ENCODE data around the gene MIA3. TPM values are rescaled to one million over a fixed set of nuclear protein-coding genes. Genes with fewer than 3 reads are reported as not detected.

MIA3 gene
- total RNA-seq, 1 donor from 2014 or later = 48.5 TPM

- Mint-ChIP-seq H3K4me1 (ENCODE audit: unreplicated experiment) (no peaks in the 10 kb centered on the region), H3K27me3 (ENCODE audit: unreplicated experiment) (peaks cover 4% of the 10 kb centered on the region), H3K27ac (ENCODE audit: unreplicated experiment) (no peak overlapping the region), H3K9me3 (ENCODE audit: unreplicated experiment) (no peaks in the 10 kb centered on the region), H3K4me3 (ENCODE audit: unreplicated experiment) (no peak overlapping the region), H3K36me3 (ENCODE audit: low read depth, unreplicated experiment) (peaks cover 28% of the 10 kb centered on the region)
- no peak for DNase-seq (ENCODE audit: low spot score)
- no peak for TF ChIP-seq CTCF (IDR thresholded peaks at IDR 0.05; ENCODE audit: unreplicated experiment)
Observed at GRCh38 chr1:222629921-222630535, 12.1 kb downstream of the MIA3 start.

DNA sequence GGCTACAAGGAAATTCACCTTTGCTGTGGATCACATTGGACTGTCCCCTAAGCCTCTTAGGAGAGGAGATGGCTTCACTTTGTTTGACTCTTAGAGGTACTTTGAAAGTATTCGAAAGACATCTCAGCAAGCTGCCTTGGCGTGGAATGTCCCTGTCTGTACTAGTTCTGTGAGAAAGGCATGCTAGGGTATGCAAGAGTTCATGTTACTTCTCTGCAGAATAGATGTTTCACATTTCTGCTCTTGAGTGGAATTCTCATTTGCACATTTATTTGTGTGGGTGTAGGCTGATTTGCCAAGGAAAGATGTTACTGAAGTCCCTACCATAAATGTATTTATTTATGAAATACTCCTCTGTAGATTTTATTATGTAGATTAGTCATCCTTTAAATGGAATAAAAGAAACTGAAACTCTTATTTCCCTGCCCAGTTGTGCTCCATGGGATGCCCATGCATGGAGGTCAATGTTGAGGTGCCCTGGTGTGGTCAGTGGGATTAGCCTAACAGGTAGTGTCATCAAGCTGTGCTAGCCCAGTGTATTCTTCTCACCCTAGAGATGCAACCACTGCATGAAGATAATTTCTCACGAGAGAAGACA is 13.8 kb downstream of the MIA3 start:
- Mint-ChIP-seq H3K9me3 (ENCODE audit: unreplicated experiment) (no peaks in the 10 kb centered on the region), H3K4me3 (ENCODE audit: unreplicated experiment) (no peak overlapping the region), H3K36me3 (ENCODE audit: low read depth, unreplicated experiment) (peaks cover 23% of the 10 kb centered on the region), H3K4me1 (ENCODE audit: unreplicated experiment) (no peaks in the 10 kb centered on the region), H3K27me3 (ENCODE audit: unreplicated experiment) (peaks cover 4% of the 10 kb centered on the region), H3K27ac (ENCODE audit: unreplicated experiment) (no peak overlapping the region)
- no peak for DNase-seq (ENCODE audit: low spot score)
- TF ChIP-seq CTCF (IDR thresholded peaks at IDR 0.05; ENCODE audit: unreplicated experiment) = no peak

- Mint-ChIP-seq H3K4me1 (ENCODE audit: unreplicated experiment) (no peaks in the 10 kb centered on the region), H3K27me3 (ENCODE audit: unreplicated experiment) (peaks cover 4% of the 10 kb centered on the region), H3K4me3 (ENCODE audit: unreplicated experiment) (no peak overlapping the region), H3K9me3 (ENCODE audit: unreplicated experiment) (no peaks in the 10 kb centered on the region), H3K36me3 (ENCODE audit: low read depth, unreplicated experiment) (peaks cover 23% of the 10 kb centered on the region), H3K27ac (ENCODE audit: unreplicated experiment) (no peak overlapping the region)
- no peak for TF ChIP-seq CTCF (IDR thresholded peaks at IDR 0.05; ENCODE audit: unreplicated experiment)
- no peak for DNase-seq (ENCODE audit: low spot score)
Observed at GRCh38 chr1:222632749-222633148, 14.9 kb downstream of the MIA3 start.

DNA sequence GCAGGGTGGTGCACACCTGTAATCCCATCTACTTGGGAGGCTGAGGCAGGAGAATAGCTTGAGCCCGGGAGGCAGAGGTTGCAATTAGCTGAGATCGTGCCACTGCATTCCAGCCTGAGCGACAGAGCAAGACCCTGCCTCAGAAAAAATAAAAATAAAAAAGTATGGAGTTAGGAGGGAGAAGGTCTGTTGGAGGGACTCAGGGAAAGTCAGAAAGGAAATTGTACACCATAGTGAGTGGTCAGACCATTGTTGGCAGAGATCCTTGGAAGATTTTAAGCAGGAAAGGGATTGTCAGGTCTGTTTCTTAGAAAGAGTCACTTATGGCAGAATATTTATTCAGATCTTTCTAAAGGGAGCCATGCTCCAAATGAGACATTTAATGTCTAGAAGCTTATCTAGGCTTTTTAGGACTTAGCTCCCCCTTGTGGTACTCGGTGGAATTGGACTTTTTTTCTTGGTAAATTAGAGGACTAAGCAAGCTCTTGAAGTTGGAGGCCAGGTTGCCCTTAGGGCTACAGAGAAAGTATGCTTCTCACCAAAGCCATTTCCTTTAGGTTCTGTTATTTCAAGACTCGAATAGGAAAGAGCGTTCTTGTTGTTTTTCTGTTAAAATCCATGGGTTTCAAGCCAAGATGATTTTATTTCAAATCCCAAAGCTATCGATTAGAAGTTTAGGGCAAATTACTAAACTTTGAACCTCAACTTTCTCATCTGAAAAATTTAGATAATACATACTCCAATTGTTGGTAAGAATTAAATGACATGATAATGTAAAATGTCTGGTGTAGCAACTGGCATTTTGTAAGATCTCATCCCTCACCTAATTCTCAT is 16.5 kb downstream of the MIA3 start:
- H3K4me1 Mint-ChIP-seq (ENCODE audit: unreplicated experiment) = no peaks in the 10 kb centered on the region
- H3K4me3 Mint-ChIP-seq (ENCODE audit: unreplicated experiment) = peak overlapping the region; percentile 31
- peak; percentile 93 for TF ChIP-seq CTCF (IDR thresholded peaks at IDR 0.05; ENCODE audit: unreplicated experiment)
- H3K27me3 Mint-ChIP-seq (ENCODE audit: unreplicated experiment) = peaks cover 1% of the 10 kb centered on the region
- no peak overlapping the region for H3K27ac Mint-ChIP-seq (ENCODE audit: unreplicated experiment)
- H3K36me3 Mint-ChIP-seq (ENCODE audit: low read depth, unreplicated experiment) = peaks cover 9% of the 10 kb centered on the region
- peak; percentile 72 for DNase-seq (ENCODE audit: low spot score)
- H3K9me3 Mint-ChIP-seq (ENCODE audit: unreplicated experiment) = no peaks in the 10 kb centered on the region

Data from endothelial cell (in vitro differentiated cells).